ENCODE data around the gene DMRTC2.

DMRTC2 gene

GRCh38 chr19:41888926-41889325 lies 44.1 kb downstream of the DMRTC2 start:
- ChIA-PET POLR2A (interaction anchor here (1.2 kb wide), 1 partner anchor 54 kb away, joined by 3 read pairs; no protein-coding TSS in a partner anchor), CTCF (interaction anchor here (1.1 to 8.2 kb wide), 5 partner anchors 13 to 54 kb away, joined by 3 to 60 read pairs (median 3); no protein-coding TSS in a partner anchor)
- DNase-seq (ENCODE audit: extremely low spot score) = no peak
- no peak for TF ChIP-seq CTCF (IDR thresholded peaks at IDR 0.05; ENCODE audit: control extremely low read depth, extremely low read depth, low read depth, missing control alignments)

- no peak for DNase-seq (ENCODE audit: extremely low spot score)
- CTCF ChIA-PET = no interaction called here
- POLR2A ChIA-PET = interaction anchor here (0.7 kb wide), 2 partner anchors 10 to 22 kb away, joined by 4 read pairs; no protein-coding TSS in a partner anchor
- no peak for TF ChIP-seq CTCF (IDR thresholded peaks at IDR 0.05; ENCODE audit: control extremely low read depth, extremely low read depth, low read depth, missing control alignments)
These were observed 45.1 kb downstream of the DMRTC2 start for GRCh38 chr19:41889896-41890295.

- ChIA-PET POLR2A (no interaction called here), CTCF (no interaction called here)
- no peak for TF ChIP-seq CTCF (IDR thresholded peaks at IDR 0.05; ENCODE audit: control extremely low read depth, extremely low read depth, low read depth, missing control alignments)
- DNase-seq (ENCODE audit: extremely low spot score) = no peak
These were observed 46.1 kb downstream of the DMRTC2 start for GRCh38 chr19:41890936-41891335.

- no peak for TF ChIP-seq CTCF (IDR thresholded peaks at IDR 0.05; ENCODE audit: control extremely low read depth, extremely low read depth, low read depth, missing control alignments)
- ChIA-PET POLR2A (no interaction called here), CTCF (interaction anchor here (1.4 to 2.0 kb wide), 2 partner anchors 20 to 37 kb away, joined by 3 to 9 read pairs; no protein-coding TSS in a partner anchor)
- no peak for DNase-seq (ENCODE audit: extremely low spot score)
These were observed 47.5 kb downstream of the DMRTC2 start for GRCh38 chr19:41892173-41892902.

- DNase-seq (ENCODE audit: extremely low spot score) = no peak
- no peak for TF ChIP-seq CTCF (IDR thresholded peaks at IDR 0.05; ENCODE audit: control extremely low read depth, extremely low read depth, low read depth, missing control alignments)
- POLR2A ChIA-PET = no interaction called here
- CTCF ChIA-PET = no interaction called here
These were observed 49.1 kb downstream of the DMRTC2 start for GRCh38 chr19:41893899-41894298.

GRCh38 chr19:41894350-41894749 lies 49.5 kb downstream of the DMRTC2 start:
- POLR2A ChIA-PET = no interaction called here
- TF ChIP-seq CTCF (IDR thresholded peaks at IDR 0.05; ENCODE audit: control extremely low read depth, extremely low read depth, low read depth, missing control alignments) = no peak
- CTCF ChIA-PET = no interaction called here
- no peak for DNase-seq (ENCODE audit: extremely low spot score)

Data from GM10248 (cell line).